H1 (cell line): ENCODE results near the gene ASIC2. TPM values are rescaled to one million over a fixed set of nuclear protein-coding genes. Genes with fewer than 3 reads are reported as not detected.

Source experiments
- CTCF ChIA-PET: fragments of 300-600 bp; sonication (Branson Sonifier 250); formaldehyde crosslinking; loops from one replicate; lab custom pipeline; 2021; ENCODE audit not compliant: partially characterized antibody; lab: Charles Lee
- POLR2A ChIA-PET: fragments of 300-600 bp; sonication (Branson Sonifier 250); formaldehyde crosslinking; loops from one replicate; lab custom pipeline; 2021; ENCODE audit warnings: inconsistent platforms; ENCODE audit not compliant: partially characterized antibody; lab: Charles Lee
- DNase-seq, 2 experiments: peaks; one replicate each; pipeline versions ENCODE4 v3.0.0 to v3.0.0-alpha.2; 2010 to 2022; ENCODE audit warnings: low spot score in 2 of 2, low read depth in 1 of 2, mixed read lengths in 1 of 2
- FAIRE-seq: peaks from 2 replicates; lab custom pipeline; 2011; peaks lifted over from hg19 to GRCh38; lab: Jason Lieb, UNC
- H2AFZ ChIP-seq: 2 replicates; pipeline ENCODE4 v1.8.1; 2012; ENCODE audit warnings: low read length, inconsistent platforms
- H2AK5ac ChIP-seq: 2 replicates; pipeline ENCODE4 v1.6.1; 2013; ENCODE audit warnings: low read depth, low read length
- H2BK120ac ChIP-seq: replicated peaks from 2 replicates; pipeline ENCODE3; 2013; ENCODE audit warnings: low read depth, low read length, inconsistent platforms
- H2BK12ac ChIP-seq: 2 replicates; pipeline ENCODE4 v1.6.1; 2013; ENCODE audit warnings: low read depth, low read length
- H2BK15ac ChIP-seq: 2 replicates; pipeline ENCODE4 v1.6.1; 2013; ENCODE audit warnings: low read length
- H2BK20ac ChIP-seq: 2 replicates; pipeline ENCODE4 v1.6.1; 2013; ENCODE audit warnings: low read length
- H2BK5ac ChIP-seq: 2 replicates; pipeline ENCODE4 v1.6.1; 2013; ENCODE audit warnings: low read depth, low read length
- H3K14ac ChIP-seq: 2 replicates; pipeline ENCODE4 v1.6.1; 2013; ENCODE audit warnings: inconsistent platforms; ENCODE audit not compliant: insufficient read length
- H3K18ac ChIP-seq: 2 replicates; pipeline ENCODE4 v1.6.1; 2013; ENCODE audit warnings: low read length; ENCODE audit errors: extremely low read depth
- H3K23ac ChIP-seq: 2 replicates; pipeline ENCODE4 v1.6.1; 2013; ENCODE audit warnings: inconsistent platforms; ENCODE audit not compliant: insufficient read length
- H3K23me2 ChIP-seq: 2 replicates; pipeline ENCODE4 v1.6.1; 2013; ENCODE audit warnings: low read depth, low read length
- H3K27ac ChIP-seq: 2 replicates; pipeline ENCODE4 v1.6.1; 2011; ENCODE audit warnings: low read depth, low read length, inconsistent platforms
- H3K27me3 ChIP-seq, 4 experiments: replicated peaks in 1 of 4; 1 replicate in 1 of 4; 2 replicates in 3 of 4; pipeline versions ENCODE4 v1.6.1 to v1.8.1; 2011 to 2013; ENCODE audit warnings: low read length in 3 of 4, mild to moderate bottlenecking in 3 of 4, inconsistent platforms in 2 of 4, mixed read lengths in 2 of 4, moderate library complexity in 1 of 4; ENCODE audit not compliant: control insufficient read depth in 3 of 4, insufficient read depth in 3 of 4; ENCODE audit errors: extremely low read depth in 1 of 4
- H3K36me3 ChIP-seq, 4 experiments: 2 replicates each; pipeline versions ENCODE4 v1.6.1 to v1.8.1; 2011 to 2013; ENCODE audit warnings: mild to moderate bottlenecking in 4 of 4, low read length in 3 of 4, moderate library complexity in 2 of 4, control low read depth in 1 of 4, inconsistent platforms in 1 of 4; ENCODE audit not compliant: insufficient read depth in 4 of 4, control insufficient read depth in 2 of 4
- H3K4ac ChIP-seq: replicated peaks from 2 replicates; pipeline ENCODE3; 2013; ENCODE audit warnings: low read length, low read depth, mixed read lengths, inconsistent platforms; ENCODE audit not compliant: insufficient read length
- H3K4me1 ChIP-seq, 4 experiments: replicated peaks in 1 of 4; 1 replicate in 1 of 4; 2 replicates in 3 of 4; pipeline versions ENCODE4 v1.6.1 to v1.8.1; 2011 to 2013; ENCODE audit warnings: low read length in 3 of 4, inconsistent platforms in 2 of 4, mixed read lengths in 1 of 4; ENCODE audit not compliant: insufficient read depth in 4 of 4, control insufficient read depth in 3 of 4
- H3K4me2 ChIP-seq, 2 experiments: 2 replicates each; pipeline versions ENCODE4 v1.6.1 to v1.8.1; 2011 to 2013; ENCODE audit warnings: low read depth in 2 of 2, low read length in 2 of 2, control low read depth in 1 of 2, inconsistent platforms in 1 of 2, mild to moderate bottlenecking in 1 of 2; ENCODE audit not compliant: insufficient read depth in 1 of 2
- H3K4me3 ChIP-seq, 4 experiments: fragments of 200-600, 300-600 bp in 1 of 4; sonication (generic), shearing (Covaris generic), sonication (Bioruptor Twin) in 1 of 4; 2 replicates each; pipeline versions ENCODE4 v1.5.1 to v1.8.1; 2011 to 2016; ENCODE audit warnings: low read length in 4 of 4, low read depth in 3 of 4, control low read depth in 2 of 4, inconsistent platforms in 2 of 4, mild to moderate bottlenecking in 2 of 4, mixed read lengths in 1 of 4, moderate library complexity in 1 of 4; ENCODE audit not compliant: insufficient read depth in 2 of 4; ENCODE audit errors: extremely low read depth in 1 of 4
- H3K56ac ChIP-seq: replicated peaks from 2 replicates; pipeline ENCODE3; 2013; ENCODE audit warnings: low read depth, mild to moderate bottlenecking, mixed read lengths, low read length, inconsistent platforms; ENCODE audit not compliant: insufficient read length
- H3K79me1 ChIP-seq: 2 replicates; pipeline ENCODE4 v1.6.1; 2013; ENCODE audit warnings: low read depth, low read length, control low read depth
- H3K79me2 ChIP-seq, 2 experiments: 2 replicates each; pipeline versions ENCODE4 v1.6.1 to v1.8.1; 2012 to 2013; ENCODE audit warnings: low read length in 2 of 2, mild to moderate bottlenecking in 2 of 2, inconsistent platforms in 1 of 2; ENCODE audit not compliant: insufficient read depth in 2 of 2, control insufficient read depth in 1 of 2
- H3K9ac ChIP-seq, 4 experiments: replicated peaks in 1 of 4; 1 replicate in 1 of 4; 2 replicates in 3 of 4; pipeline versions ENCODE4 v1.6.1 to v1.8.1; 2011 to 2013; ENCODE audit warnings: low read depth in 3 of 4, low read length in 3 of 4, control low read depth in 2 of 4, mild to moderate bottlenecking in 2 of 4, moderate library complexity in 2 of 4, inconsistent platforms in 1 of 4; ENCODE audit errors: extremely low read depth in 1 of 4
- H3K9me3 ChIP-seq, 2 experiments: 2 replicates each; pipeline versions ENCODE4 v1.6.1 to v1.8.1; 2012 to 2013; ENCODE audit warnings: mild to moderate bottlenecking in 2 of 2, moderate library complexity in 2 of 2, control low read depth in 1 of 2, inconsistent platforms in 1 of 2, low read depth in 1 of 2, low read length in 1 of 2, mixed read lengths in 1 of 2; ENCODE audit not compliant: insufficient read depth in 2 of 2
- H4K20me1 ChIP-seq, 2 experiments: replicated peaks in 1 of 2; 2 replicates each; pipeline versions ENCODE3 to v1.8.1; 2011 to 2013; ENCODE audit warnings: inconsistent platforms in 2 of 2, low read length in 2 of 2, mild to moderate bottlenecking in 1 of 2; ENCODE audit not compliant: insufficient read depth in 2 of 2, control insufficient read depth in 1 of 2
- H4K5ac ChIP-seq: 2 replicates; pipeline ENCODE4 v1.6.1; 2013; ENCODE audit warnings: low read length, low read depth, mixed read lengths, inconsistent platforms; ENCODE audit not compliant: insufficient read length
- H4K8ac ChIP-seq: 2 replicates; pipeline ENCODE4 v1.8.0; 2013; ENCODE audit warnings: mild to moderate bottlenecking, moderate library complexity, low read length, inconsistent platforms; ENCODE audit not compliant: insufficient read depth; ENCODE audit errors: extremely low read depth
- H4K91ac ChIP-seq: replicated peaks from 2 replicates; pipeline ENCODE3; 2013; ENCODE audit warnings: low read length, mixed read lengths, inconsistent platforms; ENCODE audit not compliant: insufficient read length
- HDAC6 ChIP-seq: IDR thresholded peaks from one replicate; pipeline ENCODE4 v1.7.1; 2012; ENCODE audit warnings: low read depth, mild to moderate bottlenecking, inconsistent platforms, low read length, moderate library complexity
- TCF12 ChIP-seq: IDR thresholded peaks from 2 replicates; pipeline ENCODE4 v1.6.1; 2011; ENCODE audit warnings: low read depth, mild to moderate bottlenecking, low read length
- ZNF274 ChIP-seq: IDR thresholded peaks from 2 replicates; pipeline ENCODE4 v1.7.0; 2012; ENCODE audit warnings: low read length, borderline replicate concordance; ENCODE audit errors: extremely low read depth
- WGBS, 2 experiments: shearing (Covaris generic) in 1 of 2; methylation state at CpG; one replicate each; pipeline versions ENCODE4 v1.1.6 to v1.1.7; 2013 to 2015; ENCODE audit warnings: low lambda C conversion rate in 2 of 2, mixed read lengths in 2 of 2, inconsistent platforms in 1 of 2, low coverage in 1 of 2, missing lambda C conversion rate in 1 of 2; ENCODE audit not compliant: insufficient replicate concordance in 2 of 2, insufficient coverage in 1 of 2, insufficient read length in 1 of 2; ENCODE audit errors: extremely low coverage in 1 of 2, missing lambda C conversion rate in 1 of 2; 5-methylcytosine and 5-hydroxymethylcytosine counted together
- polyA plus RNA-seq, 7 experiments: library from polyadenylated mRNA; depleted of rRNA in 3 of 7; stranded (reverse) in 5 of 7; unstranded in 2 of 7; fragments of >200 nt in 5 of 7; fragments of 200-250 nt in 2 of 7; gene quantifications; 1 replicate in 5 of 7; 2 replicates in 1 of 7; 4 replicates in 1 of 7; pipeline versions ENCODE4 v1.2.1 to v1.2.3, GENCODE V29; 2011 to 2013; ENCODE audit warnings: missing spikeins in 2 of 7, mixed read lengths in 2 of 7
- total RNA-seq: library from RNA; stranded (reverse); fragmentation: NEBNext Ultra II Directional; extraction: Animal tissue kit (Norgen Biotek cat#: 25700); gene quantifications from 2 replicates; pipeline ENCODE4 v1.2.1, GENCODE V29; 2021

ASIC2 gene
- total and polyA plus RNA-seq, 2 of the 8 experiments (the other 6 are each of a cell fraction or from before 2014, with no cell fraction given), result 0.86 to 1.2 TPM

DNA sequence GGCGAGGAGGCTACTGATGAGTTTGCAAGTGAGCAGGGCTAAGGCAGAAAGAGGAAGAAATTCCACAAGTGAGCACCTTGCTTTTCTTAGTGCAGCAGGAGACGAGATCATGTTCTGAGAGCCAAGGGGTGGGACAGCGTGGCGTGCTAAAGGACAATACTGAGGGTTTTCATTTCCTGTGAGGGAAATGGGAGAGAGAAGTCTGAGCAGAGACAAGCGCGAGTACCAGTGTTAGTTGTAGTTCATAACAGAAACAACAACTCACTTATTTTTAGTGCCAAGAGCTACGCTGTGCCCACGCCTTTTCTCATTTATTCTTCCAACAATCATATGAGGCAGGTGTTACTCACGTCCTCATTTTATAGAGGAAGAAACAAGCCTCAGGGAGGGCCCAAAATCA lies 299.1 kb downstream of the ASIC2 start:
- Histone ChIP-seq H2BK5ac (no peak overlapping the region), H4K8ac (no peak overlapping the region), H3K4ac (no peak overlapping the region), H3K56ac (no peak overlapping the region), H3K4me1 (peaks cover 0 to 3% (median 0%) of the 10 kb centered on the region in 4 experiments; a peak in 2 of 7 replicates), H4K5ac (no peak overlapping the region), H3K27me3 (peaks cover 0 to 3% (median 0%) of the 10 kb centered on the region in 4 experiments; a peak in 3 of 7 replicates), H2BK120ac (no peak overlapping the region), H3K4me2 (no peak overlapping the region), H3K9ac (no peak overlapping the region), H2AFZ (no peak overlapping the region), H3K9me3 (no peaks in the 10 kb centered on the region), H3K14ac (no peak overlapping the region), H4K91ac (no peak overlapping the region), H2BK20ac (no peak overlapping the region), H3K27ac (no peak overlapping the region), H3K23me2 (no peaks in the 10 kb centered on the region; the same call in 1 of the 2 replicates), H4K20me1 (peaks cover 0 to 2% of the 10 kb centered on the region in 2 experiments), H3K23ac (no peak overlapping the region), H3K18ac (no peak overlapping the region), H3K79me2 (no peaks in the 10 kb centered on the region), H3K36me3 (no peaks in the 10 kb centered on the region), H3K4me3 (no peak overlapping the region), H3K79me1 (no peaks in the 10 kb centered on the region), H2BK15ac (no peak overlapping the region), H2AK5ac (no peak overlapping the region), H2BK12ac (no peak overlapping the region)
- no peak for TF ChIP-seq HDAC6
- no peak for TF ChIP-seq ZNF274
- TF ChIP-seq TCF12, result no peak
- no peak for DNase-seq
- ChIA-PET CTCF (interaction anchor here (0.6 to 1.9 kb wide), 5 partner anchors 28 to 855 kb away, joined by 3 to 8 read pairs (median 3); no protein-coding TSS in a partner anchor), POLR2A (no interaction called here)
- no peak for FAIRE-seq
- WGBS, 2 experiments, result 89% methylated on average over 9 of the region's 9 CpGs; no CpG with 5 or more reads in 1 of the 2 experiments
